NCI-H82 (cell line): Measurements from ENCODE around the gene CTR9.
A peak's percentile ranks its signal among the peaks of the same experiment; 100 is the strongest.

Source experiments
- DNase-seq: peaks from one replicate; lab custom pipeline; 2025; lab: John Stamatoyannopoulos, UW

The CTR9 gene

GRCh38 chr11:10780040-10780439 lies 29.0 kb downstream of the CTR9 start:
- no peak for DNase-seq

DNA sequence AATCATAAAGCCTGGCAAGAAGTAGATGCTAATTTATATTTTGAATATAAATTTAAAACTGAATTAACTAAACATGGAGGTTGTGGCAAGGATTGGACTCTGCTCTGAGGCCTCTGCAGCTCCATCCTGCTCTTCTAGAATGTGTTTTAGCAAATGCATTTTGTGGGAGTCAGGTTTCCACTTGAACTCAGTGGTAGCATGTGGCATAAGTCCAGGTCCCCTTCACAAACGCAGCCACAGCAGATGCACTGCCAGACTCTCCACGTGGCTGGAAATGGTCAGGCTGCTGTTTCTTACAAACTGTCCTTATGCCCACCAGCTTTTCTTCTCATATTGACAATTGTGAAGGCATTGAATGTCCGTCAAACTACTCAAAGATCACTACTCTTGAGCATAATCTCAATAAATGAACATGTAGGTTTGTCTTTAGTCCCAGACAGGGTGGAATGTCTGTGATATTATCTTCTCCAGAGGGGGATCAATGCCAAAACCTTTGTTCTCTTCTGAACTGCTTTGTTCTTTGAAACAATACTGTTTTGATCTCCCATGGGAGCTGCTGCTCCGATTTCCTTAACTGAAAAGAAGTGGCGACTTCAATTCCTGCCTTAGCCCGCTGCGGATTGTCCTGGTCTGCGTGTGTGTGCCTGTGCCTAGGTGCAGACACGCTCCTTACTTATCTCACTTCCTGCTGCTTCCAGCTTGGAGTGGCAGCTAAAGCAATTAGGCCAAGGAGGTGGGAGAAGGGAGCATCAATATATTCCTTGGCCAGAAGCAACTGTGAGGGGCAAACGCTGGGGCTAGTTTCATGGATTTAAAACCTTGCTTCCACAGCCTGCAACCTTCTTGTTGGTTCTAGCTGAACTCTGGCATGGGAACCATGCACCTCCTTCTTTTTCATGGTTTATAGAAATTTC lies 33.4 kb downstream of the CTR9 start:
- peak; percentile 21 for DNase-seq

DNA sequence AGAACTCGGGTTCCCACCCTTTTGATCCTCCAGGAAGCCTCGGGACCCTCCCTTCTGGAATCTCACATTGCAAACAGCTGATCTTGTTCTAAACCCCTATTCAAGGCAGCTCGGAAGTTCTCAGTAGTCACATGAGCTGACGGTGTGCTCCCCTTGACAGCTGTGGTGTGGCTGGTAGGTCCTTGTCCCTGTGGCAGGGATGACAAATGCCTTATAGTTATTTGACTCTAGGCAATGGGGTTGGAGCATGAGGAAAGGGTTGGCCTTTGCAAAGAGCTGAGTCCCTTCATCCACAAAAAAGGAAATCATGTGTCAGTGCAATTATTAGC lies 34.1 kb downstream of the CTR9 start:
- DNase-seq, result no peak

- DNase-seq, result no peak
Measured at GRCh38 chr11:10786451-10786850, 35.4 kb downstream of the CTR9 start.

GRCh38 chr11:10792385-10793068 lies 41.5 kb downstream of the CTR9 start:
- DNase-seq, result peak; percentile 87

GRCh38 chr11:10793470-10794255 lies 42.6 kb downstream of the CTR9 start:
- no peak for DNase-seq

- DNase-seq, result peak; percentile 28
Measured at GRCh38 chr11:10796191-10796590, 45.1 kb downstream of the CTR9 start.

DNA sequence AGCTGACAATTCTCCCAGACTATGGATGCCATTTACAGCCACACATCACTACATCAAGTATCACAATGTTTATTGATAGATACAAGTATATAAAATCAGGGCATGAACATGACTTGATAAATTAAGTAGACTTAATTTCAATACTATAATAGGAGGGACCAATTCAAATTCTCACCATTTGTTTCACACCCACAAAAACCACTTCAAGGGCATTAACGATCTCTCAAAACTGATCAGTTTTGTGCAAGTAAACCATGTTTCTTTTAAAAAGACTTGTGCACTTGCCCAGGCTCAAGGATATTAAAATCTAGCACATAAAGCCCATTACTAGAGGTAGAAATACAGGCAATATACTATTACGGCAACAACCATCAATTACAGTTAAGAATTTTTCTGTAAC lies 46.0 kb downstream of the CTR9 start:
- DNase-seq, result no peak

DNA sequence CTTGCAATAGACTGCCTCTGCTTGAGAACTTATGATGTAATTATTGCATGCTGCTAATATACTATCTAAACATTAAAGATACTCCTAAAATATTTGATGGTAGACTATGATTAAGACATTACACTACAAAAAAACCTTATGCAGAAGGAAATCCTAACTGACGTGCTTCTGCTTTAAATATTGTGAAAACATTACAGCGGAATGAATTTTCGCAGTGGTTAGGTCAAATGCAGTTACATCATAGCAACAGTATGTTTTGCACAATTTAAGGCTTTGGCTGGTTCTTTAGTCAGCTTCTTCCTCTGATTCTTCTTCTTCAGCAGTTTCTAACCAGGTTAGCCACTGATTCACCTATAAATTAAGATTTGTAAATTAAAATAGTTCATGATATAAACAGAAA lies 46.5 kb downstream of the CTR9 start:
- DNase-seq, result no peak

DNA sequence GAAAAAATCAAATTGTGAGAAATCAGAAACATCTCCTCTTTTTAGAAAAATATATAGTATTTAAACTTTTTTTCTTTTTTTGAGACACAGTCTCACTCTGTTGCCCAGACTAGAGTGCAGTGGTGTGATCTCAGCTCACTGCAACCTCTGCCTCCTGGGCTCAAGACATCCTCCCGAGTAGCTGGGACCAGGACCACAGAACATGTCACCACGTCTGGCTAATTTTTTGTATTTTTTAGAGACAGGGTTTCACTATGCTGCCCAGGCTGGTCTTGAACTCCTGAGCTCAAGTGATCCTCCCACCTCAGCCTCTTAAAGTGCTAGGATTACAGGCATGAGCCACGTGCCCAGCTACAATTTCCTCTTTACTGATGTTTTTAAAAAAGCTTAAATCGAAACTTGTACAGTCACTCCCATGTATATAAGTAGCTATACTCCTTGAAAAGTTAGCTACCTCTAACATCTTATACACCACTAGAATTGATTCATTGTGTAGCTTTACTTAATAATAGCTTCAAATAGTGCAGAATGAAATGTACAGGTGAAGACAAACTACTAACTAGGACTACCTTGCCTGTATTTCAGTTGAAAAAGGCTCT lies 47.4 kb downstream of the CTR9 start:
- DNase-seq, result no peak

DNA sequence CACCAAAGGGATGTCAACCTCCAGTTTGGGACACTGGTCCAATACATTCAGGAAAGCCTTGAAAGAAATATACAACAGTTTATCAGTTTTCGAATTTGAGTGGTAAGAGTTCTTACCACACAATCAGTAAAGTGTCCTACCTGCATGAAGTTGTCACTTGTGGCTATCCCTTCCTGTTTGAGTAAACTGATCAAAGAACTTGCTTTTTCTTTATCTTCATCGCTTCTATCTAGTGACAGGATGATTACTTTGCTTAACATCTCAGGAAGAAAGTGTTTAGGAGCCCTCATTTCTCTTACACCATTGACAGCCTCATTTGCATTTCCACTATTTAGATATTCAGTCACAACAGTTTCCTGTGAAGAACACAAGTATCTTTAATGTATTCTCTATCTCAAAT lies 49.2 kb downstream of the CTR9 start:
- DNase-seq, result no peak

DNA sequence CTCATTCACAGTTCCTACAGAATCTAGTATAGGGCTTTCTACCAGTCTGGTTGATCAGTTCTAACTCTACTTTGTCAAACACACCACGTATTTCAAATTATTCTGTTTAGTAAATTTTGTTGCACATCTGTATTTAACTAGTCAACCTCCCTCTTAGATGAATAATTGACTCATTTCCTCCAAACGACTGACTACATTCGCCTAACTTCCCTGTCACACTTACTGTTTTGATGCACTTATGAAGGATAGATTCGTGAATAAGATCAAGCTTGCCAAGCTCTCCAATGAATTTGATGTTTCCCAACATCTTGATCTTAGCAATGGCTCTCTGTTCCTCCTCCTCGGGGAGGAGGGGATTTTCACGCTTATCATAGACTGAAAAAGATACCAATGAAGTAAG lies 52.6 kb downstream of the CTR9 start:
- DNase-seq, result no peak

DNA sequence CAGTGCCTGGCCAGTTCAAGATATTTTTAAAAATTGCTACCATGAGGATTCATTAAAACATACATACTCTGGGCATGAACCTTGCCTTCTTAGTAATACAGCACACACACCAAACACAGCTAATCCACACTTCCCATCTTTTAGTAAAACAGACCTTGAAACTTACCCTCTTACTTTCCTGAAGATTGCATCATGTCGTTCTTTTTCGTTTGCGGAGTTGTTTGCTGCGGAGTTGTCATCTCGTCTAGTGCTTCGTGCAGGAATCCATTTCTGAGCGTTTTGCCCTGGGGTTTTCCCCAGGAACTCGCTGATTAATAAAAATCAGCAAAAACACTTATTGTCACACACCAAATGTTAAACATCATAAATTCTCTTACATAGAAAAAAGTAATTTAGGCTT lies 54.7 kb downstream of the CTR9 start:
- no peak for DNase-seq

GRCh38 chr11:10806206-10806605 lies 55.2 kb downstream of the CTR9 start:
- DNase-seq, result no peak

GRCh38 chr11:10807493-10808234 lies 56.6 kb downstream of the CTR9 start:
- DNase-seq, result peak; percentile 49

- DNase-seq, result no peak
Measured at GRCh38 chr11:10808235-10808552, 57.1 kb downstream of the CTR9 start.

DNA sequence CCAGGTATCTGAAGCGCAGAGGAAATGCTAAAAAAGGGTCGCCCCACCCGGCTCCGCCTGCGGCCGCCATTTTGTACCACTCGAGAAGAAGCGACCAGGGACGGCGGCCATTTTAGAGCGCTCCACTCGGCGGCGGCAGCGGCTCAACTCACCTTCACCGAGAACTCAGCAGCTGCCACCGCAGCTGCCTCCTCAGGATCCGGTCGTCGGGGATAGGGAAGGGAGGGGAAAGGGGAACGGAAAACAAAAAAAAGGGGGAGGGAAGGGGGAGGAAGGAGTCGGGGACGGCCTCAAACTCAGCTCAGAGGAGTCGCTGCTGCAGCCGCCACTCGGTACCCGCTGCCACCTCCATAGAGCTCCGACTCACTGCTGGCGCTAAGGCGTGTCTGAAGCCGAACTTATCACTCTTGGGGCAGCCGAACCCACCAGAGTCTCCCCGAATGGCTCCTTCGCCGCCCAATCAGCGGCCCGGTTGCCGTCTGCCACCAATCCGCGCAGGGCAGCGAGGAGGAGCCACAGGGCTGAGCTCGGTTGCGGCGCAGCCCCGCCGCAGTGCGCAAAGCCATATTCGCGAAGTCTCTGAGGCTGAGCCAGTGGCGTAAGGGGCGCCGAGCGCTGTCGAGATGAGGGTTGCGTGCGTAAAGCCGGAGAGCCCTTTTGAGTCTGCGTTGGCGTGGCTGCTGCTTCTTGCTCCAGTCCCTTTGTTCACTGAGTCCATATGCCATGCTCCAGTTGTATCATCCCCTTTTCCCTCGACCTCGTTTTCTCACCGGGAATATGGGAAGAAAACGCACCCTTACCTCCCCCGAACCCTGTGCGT lies 57.7 kb downstream of the CTR9 start, which contains the start of gene EIF4G2:
Gene EIF4G2, minus strand, starts transcription at position 374 of the 820 bp plus-strand sequence.
- DNase-seq, result peak; percentile 98

GRCh38 chr11:10809373-10810160 lies 58.5 kb downstream of the CTR9 start:
- DNase-seq, result peak; percentile 72

- DNase-seq, result no peak
Measured at GRCh38 chr11:10813945-10814344, 62.9 kb downstream of the CTR9 start.

DNA sequence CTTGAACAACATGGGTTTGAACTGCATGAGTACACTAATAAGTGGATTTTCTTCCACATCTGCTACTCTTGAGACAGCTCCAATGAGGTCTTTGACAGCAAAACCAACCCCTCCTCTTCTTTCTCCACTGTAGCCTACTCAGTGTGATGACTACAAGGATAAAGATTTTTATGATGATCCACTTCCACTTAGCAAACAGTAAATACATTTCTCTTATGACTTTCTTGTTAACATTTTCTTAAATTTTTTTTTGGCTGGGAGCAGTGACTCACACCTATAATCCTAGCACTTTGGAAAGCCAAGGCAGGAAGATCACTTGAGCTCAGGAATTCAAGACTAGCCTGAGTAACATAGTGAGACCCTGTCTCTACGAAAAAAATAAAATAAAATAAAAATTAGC lies 67.5 kb downstream of the CTR9 start:
- peak; percentile 67 for DNase-seq
